Tibial artery (tissue), 4 donors: ENCODE results near the gene C1orf216.

Experiments
- DNase-seq, 2 donors: peaks; one replicate each; pipeline ENCODE4 v3.0.0-alpha.2; 2019
- H3K27ac ChIP-seq, 2 donors: fragments of 200-600 bp; sonication (generic) in 1 of 2; 1 replicate in 1 of 2; 2 replicates in 1 of 2; pipeline ENCODE4 v1.5.1; 2018 to 2019; ENCODE audit warnings: mild to moderate bottlenecking in 1 of 2
- H3K27me3 ChIP-seq, 2 donors: fragments of 200-600 bp; sonication (generic) in 1 of 2; one replicate each; pipeline versions ENCODE4 v1.5.1 to v1.6.0; 2016 to 2019
- H3K36me3 ChIP-seq, 3 donors: fragments of 200-600 bp; sonication (generic) in 2 of 3; one replicate each; pipeline ENCODE4 v1.5.1; 2016 to 2019; ENCODE audit warnings: mild to moderate bottlenecking in 2 of 3
- H3K4me1 ChIP-seq, 4 donors: fragments of 200-600 bp; sonication (generic) in 2 of 4; 1 replicate in 3 of 4; 2 replicates in 1 of 4; pipeline ENCODE4 v1.5.1; 2016 to 2019
- H3K4me3 ChIP-seq, 2 donors: fragments of 200-600 bp; sonication (generic) in 1 of 2; 1 replicate in 1 of 2; 2 replicates in 1 of 2; pipeline ENCODE4 v1.5.1; 2018 to 2019; ENCODE audit warnings: mild to moderate bottlenecking in 2 of 2
- H3K9me3 ChIP-seq, 3 donors: fragments of 200-600 bp; sonication (generic) in 1 of 3; one replicate each; pipeline ENCODE4 v1.5.1; 2016 to 2019
- intact Hi-C: fragments of 100-400 bp; cut with DNase I; formaldehyde crosslinking; loops from one replicate; pipeline ENCODE4 v1.15.0; 2023; ENCODE audit warnings: low total_unique reads
- TF ChIP-seq, protein P1 (sequence below), 2 experiments: fragments of 200-600 bp in 1 of 2; fragments of 450-650 bp in 1 of 2; IDR thresholded peaks; one replicate each; pipeline ENCODE4 v1.5.1; 2017 to 2019; ENCODE audit warnings: antibody characterized with exemption in 2 of 2, mild to moderate bottlenecking in 1 of 2, moderate library complexity in 1 of 2

Gene C1orf216

DNA sequence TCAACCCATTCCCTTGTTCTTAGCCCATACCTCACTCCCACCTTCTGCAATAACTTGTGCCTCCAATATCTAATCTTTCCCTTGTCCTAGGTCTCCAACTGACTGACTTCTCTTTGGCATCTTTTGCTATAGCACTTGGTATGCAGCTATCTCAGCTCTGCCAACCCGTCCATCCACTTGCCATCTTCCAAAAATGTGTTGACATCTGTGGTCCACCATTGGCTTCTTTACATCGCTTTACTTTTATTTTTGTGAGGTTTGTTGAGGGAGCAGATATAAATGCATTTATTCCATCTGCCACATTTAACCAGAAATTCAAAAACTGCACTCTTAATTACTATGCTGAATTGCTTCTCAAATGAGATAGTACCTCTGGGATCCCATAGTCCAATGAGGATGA is 52.5 kb downstream of the C1orf216 start:
- intact Hi-C loops = no loop called here
- no peak for DNase-seq
- Histone ChIP-seq H3K36me3 (no peaks in the 10 kb centered on the region), H3K4me1 (no peaks in the 10 kb centered on the region), H3K4me3 (no peak overlapping the region), H3K27me3 (peaks cover 0 to 23% of the 10 kb centered on the region in 2 donors), H3K27ac (no peak overlapping the region), H3K9me3 (no peaks in the 10 kb centered on the region)
- TF ChIP-seq, protein P1, sequence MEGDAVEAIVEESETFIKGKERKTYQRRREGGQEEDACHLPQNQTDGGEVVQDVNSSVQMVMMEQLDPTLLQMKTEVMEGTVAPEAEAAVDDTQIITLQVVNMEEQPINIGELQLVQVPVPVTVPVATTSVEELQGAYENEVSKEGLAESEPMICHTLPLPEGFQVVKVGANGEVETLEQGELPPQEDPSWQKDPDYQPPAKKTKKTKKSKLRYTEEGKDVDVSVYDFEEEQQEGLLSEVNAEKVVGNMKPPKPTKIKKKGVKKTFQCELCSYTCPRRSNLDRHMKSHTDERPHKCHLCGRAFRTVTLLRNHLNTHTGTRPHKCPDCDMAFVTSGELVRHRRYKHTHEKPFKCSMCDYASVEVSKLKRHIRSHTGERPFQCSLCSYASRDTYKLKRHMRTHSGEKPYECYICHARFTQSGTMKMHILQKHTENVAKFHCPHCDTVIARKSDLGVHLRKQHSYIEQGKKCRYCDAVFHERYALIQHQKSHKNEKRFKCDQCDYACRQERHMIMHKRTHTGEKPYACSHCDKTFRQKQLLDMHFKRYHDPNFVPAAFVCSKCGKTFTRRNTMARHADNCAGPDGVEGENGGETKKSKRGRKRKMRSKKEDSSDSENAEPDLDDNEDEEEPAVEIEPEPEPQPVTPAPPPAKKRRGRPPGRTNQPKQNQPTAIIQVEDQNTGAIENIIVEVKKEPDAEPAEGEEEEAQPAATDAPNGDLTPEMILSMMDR (IDR thresholded peaks at IDR 0.05) = no peak
